D721Med (cell line): ENCODE data around the gene WDR70.

Source experiments
- DNase-seq: peaks from one replicate; pipeline ENCODE4 v3.0.0; 2011; ENCODE audit warnings: low spot score; ENCODE audit not compliant: insufficient read length
- FAIRE-seq: peaks from 2 replicates; lab custom pipeline; 2011; peaks lifted over from hg19 to GRCh38; lab: Jason Lieb, UNC
- CTCF ChIP-seq: IDR thresholded peaks from 2 replicates; pipeline ENCODE4 v1.5.1; 2012; ENCODE audit warnings: mild to moderate bottlenecking, control low read depth; ENCODE audit not compliant: insufficient read depth; ENCODE audit errors: missing control alignments

Gene WDR70

GRCh38 chr5:37567566-37567965 is 188.4 kb downstream of the WDR70 start:
- TF ChIP-seq CTCF = no peak
- DNase-seq (no peak), FAIRE-seq (no peak)

- no peak for DNase-seq
- no peak for FAIRE-seq
- TF ChIP-seq CTCF = no peak
Measured at GRCh38 chr5:37568018-37568753, 189.1 kb downstream of the WDR70 start.

- FAIRE-seq = no peak
- TF ChIP-seq CTCF = no peak
- no peak for DNase-seq
Measured at GRCh38 chr5:37568893-37569292, 189.8 kb downstream of the WDR70 start.

GRCh38 chr5:37569466-37569865 is 190.3 kb downstream of the WDR70 start:
- no peak for FAIRE-seq

GRCh38 chr5:37570597-37570996 is 191.5 kb downstream of the WDR70 start:
- FAIRE-seq (no peak), DNase-seq (no peak)
- TF ChIP-seq CTCF = no peak

More at GRCh38 chr5:37569466-37569865, 190.3 kb downstream of the WDR70 start:
- no peak for DNase-seq
- no peak for TF ChIP-seq CTCF

GRCh38 chr5:37571985-37572384 is 192.9 kb downstream of the WDR70 start:
- FAIRE-seq (no peak), DNase-seq (no peak)
- no peak for TF ChIP-seq CTCF
